Loucy (cell line): ENCODE data around the gene MAP7.

ENCODE experiments used
- H2AFZ ChIP-seq: fragments of 200-600 bp; sonication (generic); 2 replicates; pipeline ENCODE4 v1.6.0; 2016; ENCODE audit warnings: antibody characterized with exemption, mild to moderate bottlenecking, low read length, moderate library complexity
- H3F3A ChIP-seq: fragments of 200-600 bp; 2 replicates; pipeline ENCODE4 v1.6.0; 2016; ENCODE audit warnings: antibody characterized with exemption, low read depth, mild to moderate bottlenecking
- H3K27me3 ChIP-seq: fragments of 200-600 bp; sonication (generic); 2 replicates; pipeline ENCODE4 v1.6.1; 2014; ENCODE audit warnings: low read length, mild to moderate bottlenecking; ENCODE audit not compliant: insufficient read depth, poor library complexity, severe bottlenecking
- H3K36me3 ChIP-seq: fragments of 200-600 bp; sonication (generic); 2 replicates; pipeline ENCODE4 v1.6.1; 2016; ENCODE audit warnings: low read length; ENCODE audit not compliant: insufficient read depth
- H3K4me1 ChIP-seq: fragments of 200-600 bp; sonication (generic); 2 replicates; pipeline ENCODE4 v1.5.1; 2014; ENCODE audit warnings: low read length, mild to moderate bottlenecking; ENCODE audit not compliant: insufficient read depth, poor library complexity, severe bottlenecking
- H3K4me2 ChIP-seq: fragments of 200-600 bp; sonication (generic); 2 replicates; pipeline ENCODE4 v1.6.0; 2014; ENCODE audit warnings: antibody characterized with exemption, low read length, low read depth, mild to moderate bottlenecking; ENCODE audit not compliant: poor library complexity, severe bottlenecking
- H3K4me3 ChIP-seq: fragments of 200-600 bp; sonication (generic); 2 replicates; pipeline ENCODE4 v1.5.1; 2014; ENCODE audit warnings: low read length, mild to moderate bottlenecking, mixed read lengths; ENCODE audit not compliant: poor library complexity, severe bottlenecking
- H3K79me2 ChIP-seq: fragments of 200-600 bp; sonication (generic); 2 replicates; pipeline ENCODE4 v1.6.1; 2014; ENCODE audit warnings: low read length; ENCODE audit not compliant: insufficient read depth
- H3K9ac ChIP-seq: fragments of 200-600 bp; sonication (generic); 2 replicates; pipeline ENCODE4 v1.6.0; 2014; ENCODE audit warnings: mild to moderate bottlenecking, low read depth, low read length, moderate library complexity; ENCODE audit not compliant: poor library complexity, severe bottlenecking
- H3K9me2 ChIP-seq: fragments of 200-600 bp; sonication (generic); replicated peaks from 2 replicates; pipeline ENCODE4 v1.6.1; 2016; ENCODE audit warnings: low read depth, low read length, mixed read lengths
- H3K9me3 ChIP-seq: fragments of 200-600 bp; sonication (generic); 2 replicates; pipeline ENCODE4 v1.6.1; 2014; ENCODE audit warnings: mild to moderate bottlenecking, antibody characterized with exemption, low read length, low read depth; ENCODE audit not compliant: insufficient read depth
- H4K20me1 ChIP-seq: fragments of 200-600 bp; sonication (generic); 2 replicates; pipeline ENCODE4 v1.6.0; 2014; ENCODE audit warnings: antibody characterized with exemption, low read length, mild to moderate bottlenecking; ENCODE audit not compliant: insufficient read depth, poor library complexity, severe bottlenecking
- CTCF ChIP-seq: fragments of 200-600 bp; sonication (generic); conservative IDR thresholded peaks from 2 replicates; pipeline ENCODE4 v1.5.1; 2014; ENCODE audit warnings: mild to moderate bottlenecking, antibody characterized with exemption, low read length
- EZH2phosphoT487 ChIP-seq: fragments of 200-600 bp; IDR thresholded peaks from 2 replicates; pipeline ENCODE4 v1.6.1; 2018; ENCODE audit warnings: antibody characterized with exemption, mild to moderate bottlenecking, moderate library complexity, borderline replicate concordance

The MAP7 gene

GRCh38 chr6:136524936-136525413 lies 25.2 kb downstream of the MAP7 start:
- Histone ChIP-seq H3K4me2 (no peak overlapping the region), H3K9me3 (no peaks in the 10 kb centered on the region), H3K27me3 (no peaks in the 10 kb centered on the region), H3F3A (no peaks in the 10 kb centered on the region), H3K4me3 (no peak overlapping the region), H2AFZ (no peak overlapping the region), H3K79me2 (no peaks in the 10 kb centered on the region), H4K20me1 (no peaks in the 10 kb centered on the region), H3K4me1 (no peaks in the 10 kb centered on the region), H3K9ac (no peak overlapping the region), H3K36me3 (no peaks in the 10 kb centered on the region), H3K9me2 (no peaks in the 10 kb centered on the region)
- TF ChIP-seq EZH2phosphoT487 (no peak), CTCF (no peak)

GRCh38 chr6:136524339-136524935 lies 25.8 kb downstream of the MAP7 start:
- Histone ChIP-seq H3K27me3 (no peaks in the 10 kb centered on the region), H2AFZ (no peak overlapping the region), H3K4me2 (no peak overlapping the region), H3K79me2 (no peaks in the 10 kb centered on the region), H3K4me3 (no peak overlapping the region), H3K9ac (no peak overlapping the region), H3K4me1 (no peaks in the 10 kb centered on the region), H3K9me2 (no peaks in the 10 kb centered on the region), H3F3A (no peaks in the 10 kb centered on the region), H3K36me3 (no peaks in the 10 kb centered on the region), H4K20me1 (no peaks in the 10 kb centered on the region), H3K9me3 (no peaks in the 10 kb centered on the region)
- no peak for TF ChIP-seq CTCF
- TF ChIP-seq EZH2phosphoT487: no peak

- H2AFZ ChIP-seq: no peak overlapping the region
- H3K4me1 ChIP-seq: no peaks in the 10 kb centered on the region
- no peaks in the 10 kb centered on the region for H4K20me1 ChIP-seq
- H3K4me2 ChIP-seq: no peak overlapping the region
- H3K9me3 ChIP-seq: no peaks in the 10 kb centered on the region
- no peaks in the 10 kb centered on the region for H3K79me2 ChIP-seq
- H3K36me3 ChIP-seq: no peaks in the 10 kb centered on the region
- no peak overlapping the region for H3K9ac ChIP-seq
- H3K4me3 ChIP-seq: no peak overlapping the region
- no peaks in the 10 kb centered on the region for H3F3A ChIP-seq
- no peaks in the 10 kb centered on the region for H3K27me3 ChIP-seq
- H3K9me2 ChIP-seq: no peaks in the 10 kb centered on the region
- TF ChIP-seq EZH2phosphoT487: no peak
- no peak for TF ChIP-seq CTCF
Measured at GRCh38 chr6:136523196-136523595, 27.0 kb downstream of the MAP7 start.
